GM12873 (cell line): ENCODE results near the gene BUD23.

ENCODE experiments used
- TF ChIP-seq, protein P1 (sequence below): IDR thresholded peaks from 2 replicates; pipeline ENCODE4 v1.5.1; 2012; ENCODE audit warnings: low read depth, mild to moderate bottlenecking, moderate library complexity, low read length, control low read depth; ENCODE audit not compliant: insufficient read depth; ENCODE audit errors: missing control alignments

The BUD23 gene

DNA sequence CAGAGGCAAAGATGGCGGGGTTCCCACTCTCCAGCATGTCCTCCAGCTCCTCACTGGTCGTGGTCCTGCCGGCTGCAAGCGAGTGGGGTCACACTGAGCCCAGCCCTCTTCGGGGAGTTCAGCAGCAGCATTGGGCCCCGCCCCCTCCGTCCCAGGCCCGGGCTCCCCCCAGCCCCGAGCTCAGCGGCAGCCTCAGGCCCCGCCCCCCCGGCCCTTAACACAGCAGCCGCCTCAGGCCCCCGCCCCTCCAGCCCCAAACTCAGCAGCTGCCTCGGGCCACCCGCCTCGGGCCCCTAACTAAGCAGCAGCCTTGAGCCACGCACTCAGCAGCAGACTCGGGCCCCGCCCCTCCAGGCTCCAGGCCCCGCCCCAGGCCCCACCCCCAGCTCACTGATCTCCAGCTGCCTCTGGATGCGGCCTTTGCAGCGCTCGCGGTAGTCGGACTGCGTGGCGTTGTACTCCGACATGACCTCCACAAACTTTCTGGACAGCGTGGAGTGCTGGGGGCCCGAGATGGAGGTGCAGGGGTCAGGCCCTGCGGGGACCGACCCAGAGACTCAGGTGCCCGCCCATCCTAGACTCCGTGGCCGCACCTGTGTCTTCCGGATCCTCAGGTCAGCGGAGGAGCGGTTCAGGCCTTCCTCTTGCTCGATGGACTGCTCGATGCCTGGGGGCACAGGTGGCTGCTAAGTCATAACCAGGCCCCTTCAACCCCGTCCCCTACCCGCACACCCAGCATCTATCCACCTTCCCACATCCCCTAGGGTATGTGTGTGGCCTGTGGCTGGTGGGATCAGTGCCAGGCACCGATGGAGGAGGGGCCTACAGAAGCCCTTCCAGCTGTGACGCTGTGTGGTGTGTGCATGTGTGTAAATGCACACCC lies 20.6 kb downstream of the BUD23 start:
- TF ChIP-seq, protein P1, sequence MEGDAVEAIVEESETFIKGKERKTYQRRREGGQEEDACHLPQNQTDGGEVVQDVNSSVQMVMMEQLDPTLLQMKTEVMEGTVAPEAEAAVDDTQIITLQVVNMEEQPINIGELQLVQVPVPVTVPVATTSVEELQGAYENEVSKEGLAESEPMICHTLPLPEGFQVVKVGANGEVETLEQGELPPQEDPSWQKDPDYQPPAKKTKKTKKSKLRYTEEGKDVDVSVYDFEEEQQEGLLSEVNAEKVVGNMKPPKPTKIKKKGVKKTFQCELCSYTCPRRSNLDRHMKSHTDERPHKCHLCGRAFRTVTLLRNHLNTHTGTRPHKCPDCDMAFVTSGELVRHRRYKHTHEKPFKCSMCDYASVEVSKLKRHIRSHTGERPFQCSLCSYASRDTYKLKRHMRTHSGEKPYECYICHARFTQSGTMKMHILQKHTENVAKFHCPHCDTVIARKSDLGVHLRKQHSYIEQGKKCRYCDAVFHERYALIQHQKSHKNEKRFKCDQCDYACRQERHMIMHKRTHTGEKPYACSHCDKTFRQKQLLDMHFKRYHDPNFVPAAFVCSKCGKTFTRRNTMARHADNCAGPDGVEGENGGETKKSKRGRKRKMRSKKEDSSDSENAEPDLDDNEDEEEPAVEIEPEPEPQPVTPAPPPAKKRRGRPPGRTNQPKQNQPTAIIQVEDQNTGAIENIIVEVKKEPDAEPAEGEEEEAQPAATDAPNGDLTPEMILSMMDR = no peak

DNA sequence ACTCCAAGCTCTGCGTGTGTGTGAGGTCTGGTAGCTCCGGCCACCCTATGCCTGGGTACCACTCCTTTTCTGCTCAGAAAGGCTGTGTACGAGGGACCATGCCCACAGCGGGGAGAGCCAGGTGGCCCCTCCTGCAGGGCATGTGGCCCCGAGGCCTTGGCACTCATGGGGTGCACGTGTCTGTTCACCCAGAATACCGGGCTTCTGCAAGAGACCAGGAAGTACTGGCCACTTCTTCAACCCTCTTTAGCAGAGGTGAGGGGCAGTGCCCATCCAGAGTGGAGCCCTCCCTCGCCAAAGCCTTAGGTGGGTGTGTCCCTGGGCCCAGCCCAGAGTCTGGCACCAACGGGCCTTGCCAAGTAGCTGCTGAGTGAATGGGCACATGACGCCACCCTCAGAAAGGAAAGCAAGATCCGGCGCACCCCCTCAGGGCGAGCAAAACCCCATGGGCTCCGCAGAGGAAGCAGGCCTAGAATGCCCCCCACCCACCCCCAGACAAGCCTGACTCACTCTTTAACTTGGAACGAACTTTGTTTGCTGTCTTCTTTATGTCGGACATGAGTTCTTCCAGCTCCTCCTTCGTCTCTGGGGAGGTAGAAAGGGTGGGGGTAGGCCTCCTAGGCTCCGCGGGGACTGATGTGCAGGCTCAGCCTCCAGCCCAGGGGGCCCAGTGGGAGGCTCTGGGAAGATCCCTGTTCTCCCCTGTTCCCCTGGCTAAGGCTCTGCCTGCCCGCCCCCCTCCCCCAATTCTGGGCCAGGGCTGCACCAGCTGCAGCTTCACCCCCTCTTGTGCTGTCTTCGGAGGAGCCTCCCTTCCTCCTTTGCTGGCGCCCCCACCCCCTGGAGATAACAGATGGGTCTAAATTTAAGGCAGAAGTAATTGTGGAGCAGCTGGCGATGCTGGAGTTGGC lies 21.5 kb downstream of the BUD23 start:
- TF ChIP-seq, protein P1 = no peak

DNA sequence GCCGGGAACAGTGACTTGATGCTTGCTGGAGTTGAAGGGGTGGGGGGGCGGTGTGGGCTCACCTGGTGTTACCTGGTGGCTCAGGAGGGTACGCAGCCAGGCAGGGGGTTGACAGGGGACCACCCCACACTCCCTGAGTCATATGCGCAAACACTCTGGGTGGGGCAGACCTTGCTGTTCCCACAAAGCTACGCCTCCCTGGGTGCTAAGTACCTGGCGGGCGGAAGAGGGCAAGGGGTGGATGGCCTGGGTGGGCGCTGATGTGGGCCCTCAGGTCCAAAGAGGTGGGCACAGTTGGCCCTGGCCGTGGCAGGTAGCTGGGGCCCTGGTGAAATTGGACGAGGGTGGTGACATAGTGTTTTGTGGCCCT lies 22.1 kb downstream of the BUD23 start:
- TF ChIP-seq, protein P1 = no peak

DNA sequence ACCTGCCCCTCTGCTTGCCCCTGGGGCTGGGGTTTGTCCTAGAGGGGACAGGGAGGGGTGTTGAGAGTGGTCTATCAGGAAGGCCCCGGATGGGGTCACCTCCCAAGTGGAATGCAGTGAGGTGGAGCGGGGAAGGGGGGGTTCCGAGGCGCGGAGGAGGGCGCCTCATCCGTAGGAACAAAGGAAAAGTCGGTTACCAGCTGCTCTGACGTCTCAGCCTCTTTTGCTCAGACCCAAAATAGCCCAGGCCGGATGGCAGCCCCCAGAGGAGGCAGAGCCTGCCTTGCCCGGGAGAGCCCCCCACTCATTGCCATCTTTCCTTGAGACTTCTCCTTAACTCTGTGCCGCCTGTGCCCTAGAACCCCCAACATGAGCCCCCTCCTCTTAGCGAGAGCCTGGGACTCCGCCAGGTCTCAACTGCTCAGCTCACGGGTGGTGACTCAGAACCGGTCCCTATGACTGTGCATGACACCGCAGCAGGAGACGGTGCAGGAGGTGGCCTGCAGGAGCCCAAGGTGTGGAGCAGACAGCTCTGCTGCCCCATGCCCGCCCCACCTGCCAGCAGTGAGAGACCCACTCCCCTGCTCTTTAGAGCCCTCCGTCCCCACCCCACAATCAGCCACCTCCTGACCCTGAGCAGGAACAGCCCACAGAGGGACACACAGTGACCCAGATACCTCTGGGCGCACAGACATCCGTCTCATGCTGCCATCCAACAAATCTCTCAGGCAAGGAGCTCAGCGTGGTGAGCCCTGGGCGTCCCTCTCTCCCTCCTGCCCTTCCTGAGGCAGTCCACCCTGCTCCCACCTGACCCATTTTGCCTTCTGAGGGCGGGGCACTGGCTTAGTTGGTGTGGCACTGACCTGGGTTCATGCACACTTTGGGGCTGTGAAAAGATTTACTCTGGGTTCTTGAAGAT lies 23.0 kb downstream of the BUD23 start:
- TF ChIP-seq, protein P1 = no peak

- TF ChIP-seq, protein P1 = no peak
These were observed 23.7 kb downstream of the BUD23 start for GRCh38 chr7:73707045-73707631.

- TF ChIP-seq, protein P1 = no peak
These were observed 25.7 kb downstream of the BUD23 start for GRCh38 chr7:73708961-73709549.
